HG02852 (cell line): ENCODE data around the gene PPP1CA.

ENCODE experiments used
- ATAC-seq: cut with Tn5 transposase; IDR thresholded peaks from one replicate; pipeline ENCODE4 v1.9.1; 2021; ENCODE audit warnings: mild to moderate bottlenecking, moderate library complexity; ENCODE audit not compliant: unreplicated experiment

The PPP1CA gene

GRCh38 chr11:67370351-67371076, 31.1 kb downstream of the PPP1CA start:
- ATAC-seq, result no peak

- no peak for ATAC-seq
Measured at GRCh38 chr11:67369801-67370284, 31.8 kb downstream of the PPP1CA start.

- ATAC-seq, result no peak
Measured at GRCh38 chr11:67369275-67369674, 32.4 kb downstream of the PPP1CA start.

GRCh38 chr11:67368621-67369020, 33.0 kb downstream of the PPP1CA start:
- ATAC-seq, result no peak

- no peak for ATAC-seq
Measured at GRCh38 chr11:67367761-67368227, 33.9 kb downstream of the PPP1CA start.

GRCh38 chr11:67366961-67367760, 34.5 kb downstream of the PPP1CA start:
- ATAC-seq, result no peak

- ATAC-seq, result no peak
Measured at GRCh38 chr11:67366546-67366945, 35.1 kb downstream of the PPP1CA start.

- ATAC-seq, result no peak
Measured at GRCh38 chr11:67365736-67366444, 35.8 kb downstream of the PPP1CA start.

- ATAC-seq, result no peak
Measured at GRCh38 chr11:67364783-67365722, 36.6 kb downstream of the PPP1CA start.

GRCh38 chr11:67364169-67364568, 37.5 kb downstream of the PPP1CA start:
- ATAC-seq, result no peak

- ATAC-seq, result no peak
Measured at GRCh38 chr11:67357831-67358670, 43.6 kb downstream of the PPP1CA start.

- ATAC-seq, result no peak
Measured at GRCh38 chr11:67356864-67357561, 44.6 kb downstream of the PPP1CA start.

- ATAC-seq, result no peak
Measured at GRCh38 chr11:67356387-67356863, 45.2 kb downstream of the PPP1CA start.

- ATAC-seq, result no peak
Measured at GRCh38 chr11:67355794-67356386, 45.8 kb downstream of the PPP1CA start.

GRCh38 chr11:67355023-67355793, 46.5 kb downstream of the PPP1CA start:
- no peak for ATAC-seq

GRCh38 chr11:67354075-67355022, 47.3 kb downstream of the PPP1CA start:
- no peak for ATAC-seq
